GM18870 (cell line): ENCODE results near the gene CUL2.
"Not testable (repeated sequence)": the region's sequence is repeated elsewhere in the genome, so short reads cannot be mapped to it uniquely, and the experiment has no call there.

Experiments used
- ATAC-seq: cut with Tn5 transposase; IDR thresholded peaks from one replicate; pipeline ENCODE4 v1.9.1; 2021; ENCODE audit warnings: moderate library complexity; ENCODE audit not compliant: unreplicated experiment

The CUL2 gene

DNA sequence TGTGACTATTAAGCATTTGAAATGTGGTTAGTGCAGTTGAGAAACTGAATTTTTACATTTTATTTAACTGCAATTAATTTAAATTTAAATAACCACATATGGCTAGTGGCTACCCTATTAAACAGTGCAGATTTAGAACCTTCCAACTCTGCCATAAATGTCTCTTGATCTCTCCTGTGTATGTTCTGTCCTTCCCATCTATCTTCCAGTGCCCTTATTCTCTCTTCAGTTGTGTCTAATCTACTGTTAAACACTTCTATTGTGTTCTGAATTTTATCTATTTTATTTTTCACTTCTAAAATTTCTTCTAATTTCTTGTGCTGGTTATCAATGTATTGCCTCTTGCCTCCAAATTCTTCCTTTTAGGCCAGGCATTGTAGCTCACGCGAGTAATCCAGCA lies 105.0 kb downstream of the CUL2 start:
- no peak for ATAC-seq

DNA sequence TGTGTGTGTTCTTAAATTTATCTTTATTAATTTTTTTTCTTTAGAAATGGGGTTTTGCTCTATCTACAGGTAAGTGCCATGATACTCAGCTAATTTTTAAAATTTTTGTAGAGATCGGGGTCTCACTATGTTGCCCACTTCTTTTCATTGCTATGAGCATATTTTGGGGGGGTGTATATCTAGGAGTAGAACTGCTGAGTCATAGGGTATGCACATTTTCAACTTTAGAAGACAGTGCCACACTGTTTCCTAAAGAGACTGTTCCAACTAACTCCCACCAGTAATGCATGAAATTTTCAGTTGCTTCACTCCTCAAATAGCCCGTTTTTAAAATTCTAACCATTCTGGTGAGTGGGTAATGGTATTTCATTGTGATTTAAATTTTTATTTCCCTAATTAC lies 108.3 kb downstream of the CUL2 start:
- no peak for ATAC-seq

DNA sequence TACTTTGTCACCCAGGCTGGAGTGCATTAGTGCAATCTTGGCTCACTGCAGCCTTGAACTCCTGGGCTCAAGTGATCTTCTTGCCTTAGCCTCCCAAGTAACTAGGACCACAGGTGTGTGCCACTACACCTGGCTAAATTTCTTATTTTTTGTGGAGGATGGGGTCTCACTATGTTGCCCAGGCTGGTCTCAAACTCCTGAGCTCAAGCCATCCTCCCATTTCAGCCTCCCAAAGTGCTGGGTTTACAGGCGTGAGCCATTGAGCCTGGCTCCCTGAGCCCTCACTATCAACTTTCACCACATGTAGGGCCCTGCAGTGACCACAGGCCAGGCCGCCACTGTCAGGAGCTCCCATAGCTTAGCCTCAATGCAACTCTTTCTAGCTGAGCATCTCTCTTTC lies 110.2 kb downstream of the CUL2 start:
- no peak for ATAC-seq

- no peak for ATAC-seq
Measured at GRCh38 chr10:34978080-34978479, 112.1 kb downstream of the CUL2 start.

DNA sequence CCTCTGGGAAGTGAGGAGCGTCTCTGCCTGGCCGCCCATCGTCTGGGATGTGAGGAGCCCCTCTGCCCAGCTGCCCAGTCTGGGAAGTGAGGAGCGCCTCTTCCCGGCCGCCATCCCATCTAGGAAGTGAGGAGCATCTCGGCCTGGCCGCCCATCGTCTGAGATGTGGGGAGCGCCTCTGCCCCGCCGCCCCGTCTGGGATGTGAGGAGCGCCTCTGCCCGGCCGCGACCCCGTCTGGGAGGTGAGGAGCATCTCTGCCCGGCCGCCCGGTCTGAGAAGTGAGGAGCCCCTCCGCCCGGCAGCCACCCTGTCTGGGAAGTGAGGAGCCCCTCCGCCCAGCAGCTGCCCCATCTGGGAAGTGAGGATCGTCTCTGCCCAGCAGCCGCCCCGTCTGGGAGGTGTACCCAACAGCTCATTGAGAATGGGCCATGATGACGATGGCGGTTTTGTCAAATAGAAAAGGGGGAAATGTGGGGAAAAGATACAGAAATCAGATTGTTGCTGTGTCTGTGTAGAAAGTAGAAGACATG lies 113.7 kb downstream of the CUL2 start:
- ATAC-seq, result not testable (repeated sequence)

GRCh38 chr10:34974364-34975065 lies 115.6 kb downstream of the CUL2 start:
- ATAC-seq, result not testable (repeated sequence)

- not testable (repeated sequence) for ATAC-seq
Measured at GRCh38 chr10:34973757-34974156, 116.4 kb downstream of the CUL2 start.

DNA sequence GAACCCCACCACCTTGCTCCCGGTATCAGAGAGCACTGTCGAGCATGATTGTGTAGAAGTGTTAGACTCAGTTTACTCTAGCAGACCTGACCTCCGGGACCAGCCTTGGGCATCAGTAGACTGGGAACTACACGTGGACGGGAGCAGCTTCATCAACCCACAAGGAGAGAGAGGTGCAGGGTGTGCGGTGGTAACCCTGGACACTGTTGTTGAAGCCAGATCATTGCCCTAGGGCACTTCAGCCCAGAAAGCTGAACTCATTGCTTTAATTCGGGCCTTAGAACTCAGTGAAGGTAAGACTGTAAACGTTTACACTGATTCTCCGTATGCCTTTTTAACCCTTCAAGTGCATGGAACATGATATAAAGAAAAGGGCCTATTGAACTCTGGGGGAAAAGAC lies 117.0 kb downstream of the CUL2 start:
- ATAC-seq, result not testable (repeated sequence)

DNA sequence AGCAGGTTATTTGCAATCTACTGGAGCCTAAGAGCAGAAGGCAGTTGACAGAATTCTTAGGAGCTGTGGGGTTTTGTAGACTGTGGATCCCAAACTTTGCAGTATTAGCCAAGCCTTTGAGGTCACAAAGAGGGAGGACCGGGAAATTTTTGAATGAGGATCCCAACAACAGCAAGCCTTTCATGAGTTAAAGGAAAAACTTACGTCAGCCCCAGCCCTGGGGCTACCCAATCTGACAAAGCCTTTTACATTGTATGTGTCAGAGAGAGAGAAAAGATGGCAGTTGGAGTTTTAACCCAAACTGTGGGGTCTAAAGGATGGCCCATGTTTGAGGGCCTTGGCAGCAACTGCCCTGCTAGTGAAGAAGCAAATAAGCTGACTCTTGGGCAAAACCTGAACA lies 117.5 kb downstream of the CUL2 start:
- ATAC-seq, result not testable (repeated sequence)

GRCh38 chr10:34971606-34972334 lies 118.4 kb downstream of the CUL2 start:
- not testable (repeated sequence) for ATAC-seq

GRCh38 chr10:34969171-34969570 lies 121.0 kb downstream of the CUL2 start:
- ATAC-seq, result no peak

GRCh38 chr10:34967335-34967880 lies 122.7 kb downstream of the CUL2 start:
- ATAC-seq, result no peak

DNA sequence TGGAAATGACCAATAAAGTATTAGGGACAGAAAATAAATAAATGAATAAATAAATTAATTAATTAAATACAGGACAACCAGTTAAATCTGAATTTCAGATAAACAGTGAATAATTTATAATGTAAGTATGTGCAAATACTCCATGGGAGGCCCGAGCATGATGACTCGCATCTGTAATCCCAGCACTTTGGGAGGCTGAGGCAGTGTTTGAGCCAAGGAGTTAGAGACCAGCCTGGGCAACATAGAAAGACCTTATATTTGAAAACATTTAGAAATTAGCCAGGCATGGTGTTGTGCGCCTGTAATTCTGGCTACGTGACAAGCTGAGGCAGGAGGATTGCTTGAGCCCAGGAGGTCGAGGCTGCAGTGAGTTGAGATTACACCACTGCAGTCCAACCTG lies 123.7 kb downstream of the CUL2 start:
- no peak for ATAC-seq

GRCh38 chr10:34966040-34966439 lies 124.1 kb downstream of the CUL2 start:
- ATAC-seq, result no peak

DNA sequence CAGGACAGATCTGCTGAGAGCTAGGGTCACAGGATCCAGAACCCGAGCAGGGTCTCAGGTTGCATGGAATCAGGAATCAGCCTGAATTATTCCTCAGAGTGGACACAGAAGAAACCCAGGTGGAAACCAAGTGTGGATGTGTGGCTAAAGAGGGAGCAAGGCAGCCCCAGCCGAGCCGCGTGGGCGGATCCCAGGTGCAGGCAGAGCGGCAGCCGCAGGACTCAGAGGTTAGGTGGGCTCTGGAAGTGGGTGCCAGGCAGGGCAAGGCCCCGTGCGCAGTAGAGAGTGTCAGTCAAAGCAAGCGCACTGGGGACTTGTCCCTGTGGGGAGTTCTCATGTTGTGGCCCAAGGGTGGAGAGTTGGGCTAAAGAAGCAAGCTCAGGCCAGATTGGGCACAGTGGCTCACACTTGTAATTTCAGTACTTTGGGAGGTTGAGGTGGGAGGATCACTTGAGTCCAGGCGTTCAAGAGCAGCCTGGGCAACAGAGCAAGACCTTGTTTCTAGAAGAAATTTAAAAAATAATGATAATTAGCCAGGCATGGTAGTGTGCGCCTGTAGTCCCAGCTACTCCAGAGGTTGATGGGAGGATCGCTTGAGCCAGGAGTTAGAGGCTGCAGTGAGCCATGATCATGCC lies 125.9 kb downstream of the CUL2 start:
- ATAC-seq, result no peak

DNA sequence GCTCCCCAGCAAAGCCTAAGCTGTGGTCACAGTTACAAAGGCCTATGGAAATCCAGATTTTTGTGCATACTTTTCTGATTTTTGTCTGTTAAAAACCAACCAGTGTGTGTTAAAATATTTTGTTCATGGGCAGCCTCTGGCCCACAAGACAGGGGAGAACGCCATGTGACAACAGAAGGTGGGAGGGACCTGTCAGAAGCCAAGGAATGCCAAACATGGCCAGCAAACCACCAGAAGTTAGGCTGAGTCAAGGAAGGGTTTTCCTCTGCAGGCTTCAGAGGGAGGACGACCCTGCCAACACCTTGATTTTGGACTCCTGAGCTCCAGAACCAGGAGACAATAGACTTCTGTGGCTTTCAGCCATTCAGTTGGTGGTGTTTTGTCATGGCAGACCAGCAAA lies 127.3 kb downstream of the CUL2 start:
- no peak for ATAC-seq

GRCh38 chr10:34960983-34961382 lies 129.2 kb downstream of the CUL2 start:
- no peak for ATAC-seq

GRCh38 chr10:34959786-34960185 lies 130.4 kb downstream of the CUL2 start:
- no peak for ATAC-seq

DNA sequence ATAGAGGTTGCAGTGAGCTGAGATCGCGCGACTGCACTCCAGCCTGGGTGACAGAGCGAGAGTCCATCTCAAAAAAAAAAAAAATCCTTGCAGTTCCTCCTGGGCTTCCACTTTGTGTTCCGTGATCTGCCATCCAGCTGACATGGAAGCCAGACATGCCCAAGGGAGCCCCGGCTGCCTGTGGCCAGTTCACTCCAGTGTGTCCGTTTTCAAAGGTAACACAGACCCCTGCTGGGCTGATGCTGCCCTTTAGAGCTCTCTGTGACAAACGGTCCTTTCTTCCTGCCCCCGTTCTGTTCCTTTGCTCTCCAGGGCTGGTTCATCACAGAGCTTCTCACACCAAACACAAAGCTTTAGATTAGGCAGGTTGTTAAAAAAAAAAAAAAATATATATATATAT lies 130.8 kb downstream of the CUL2 start:
- ATAC-seq, result no peak
